ENCODE data around the gene RUSC2.
"Not testable (repeated sequence)": the region's sequence is repeated elsewhere in the genome, so short reads cannot be mapped to it uniquely, and the experiment has no call there.

RUSC2 gene

DNA sequence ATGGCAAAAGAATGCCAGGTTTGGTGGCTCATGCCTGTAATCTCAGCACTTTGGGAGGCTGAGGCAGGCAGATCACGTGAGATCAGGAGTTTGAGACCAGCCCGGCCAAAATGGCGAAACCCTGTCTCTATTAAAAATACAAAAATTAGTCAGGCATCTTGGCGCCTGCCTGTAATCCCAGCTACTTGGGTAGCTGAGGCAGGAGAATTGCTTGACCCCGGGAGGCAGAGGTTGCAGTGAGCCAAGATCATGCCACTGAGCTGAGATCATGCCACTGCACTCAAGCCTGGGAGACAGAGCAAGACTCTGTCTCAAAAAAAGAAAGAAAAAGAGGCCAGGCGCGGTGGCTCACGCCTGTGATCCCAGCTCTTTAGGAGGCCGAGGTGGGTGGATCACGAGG lies 8.3 kb downstream of the RUSC2 start:
- not testable (repeated sequence) for DNase-seq

DNA sequence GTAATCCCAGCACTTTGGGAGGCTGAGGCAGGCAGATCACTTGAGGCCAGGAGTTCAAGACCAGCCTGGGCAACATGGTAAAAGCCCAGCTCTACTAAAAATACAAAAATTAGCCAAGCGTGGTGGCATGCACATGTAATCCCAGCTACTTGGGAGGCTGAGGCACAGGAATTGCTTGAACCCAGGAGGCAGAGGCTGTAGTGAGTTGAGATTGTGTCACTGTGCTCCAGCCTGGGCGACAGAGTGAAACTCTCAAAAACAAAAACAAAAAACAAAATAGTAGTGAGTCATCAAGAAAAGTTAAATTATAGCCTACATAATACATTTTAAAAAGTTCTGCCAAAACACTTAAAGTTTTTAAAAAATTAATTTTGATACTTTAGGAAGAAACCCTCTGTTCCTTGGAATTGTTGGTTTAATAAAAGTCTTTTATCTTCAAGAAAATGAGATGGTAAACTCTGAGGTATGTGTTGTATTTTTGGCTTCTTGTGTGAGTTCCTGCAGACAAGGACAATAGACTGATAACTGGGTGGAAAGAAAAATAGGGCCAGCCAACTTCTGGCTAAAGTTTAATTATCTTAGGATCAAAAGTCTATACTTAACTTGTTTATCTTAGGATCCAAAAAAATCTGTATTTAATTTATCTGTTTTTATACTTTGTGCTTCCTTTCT lies 9.3 kb downstream of the RUSC2 start:
- no peak for DNase-seq

DNA sequence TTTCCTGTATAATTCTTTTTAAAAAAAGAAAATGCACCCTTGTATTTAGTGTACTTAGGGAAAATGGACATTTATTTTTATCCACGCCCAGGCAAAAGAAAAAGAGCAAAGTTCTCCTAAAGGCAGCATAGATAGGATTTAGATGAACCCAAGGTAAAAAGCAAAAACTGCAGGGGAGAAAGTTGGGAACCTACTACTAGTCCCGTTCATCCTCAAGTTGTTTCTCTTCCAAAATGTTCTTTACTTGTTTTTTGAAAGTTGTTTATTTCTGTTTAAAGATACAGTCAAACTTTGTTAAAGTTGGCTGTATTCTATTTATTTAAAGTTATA lies 9.8 kb downstream of the RUSC2 start:
- no peak for DNase-seq

DNA sequence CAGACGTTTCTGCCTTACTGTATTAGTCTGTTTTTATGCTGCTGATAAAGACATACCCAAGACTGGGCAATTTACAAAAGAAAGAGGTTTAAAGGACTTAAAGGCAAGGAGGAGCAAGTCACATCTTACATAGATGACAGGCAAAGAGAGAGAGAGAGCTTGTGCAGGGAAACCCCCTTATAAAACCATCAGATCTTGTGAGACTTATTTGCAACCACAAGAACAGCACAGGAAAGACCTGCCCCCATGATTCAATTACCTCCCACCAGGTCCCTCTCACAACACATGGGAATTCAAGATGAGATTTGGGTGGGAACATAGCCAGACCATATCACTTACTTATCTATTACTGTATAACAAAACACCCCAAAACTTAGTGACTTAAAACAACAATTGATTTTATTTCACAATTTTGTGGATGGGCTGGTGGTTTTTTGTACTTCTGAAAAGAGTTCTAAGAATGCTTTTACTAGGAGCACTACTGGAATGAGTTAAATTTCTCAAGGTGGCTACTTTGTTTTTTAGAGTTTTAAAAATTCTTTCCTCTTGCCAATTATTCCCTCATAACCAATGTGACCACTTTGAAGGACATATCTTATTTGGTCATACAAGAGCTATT lies 10.3 kb downstream of the RUSC2 start:
- no peak for DNase-seq

DNA sequence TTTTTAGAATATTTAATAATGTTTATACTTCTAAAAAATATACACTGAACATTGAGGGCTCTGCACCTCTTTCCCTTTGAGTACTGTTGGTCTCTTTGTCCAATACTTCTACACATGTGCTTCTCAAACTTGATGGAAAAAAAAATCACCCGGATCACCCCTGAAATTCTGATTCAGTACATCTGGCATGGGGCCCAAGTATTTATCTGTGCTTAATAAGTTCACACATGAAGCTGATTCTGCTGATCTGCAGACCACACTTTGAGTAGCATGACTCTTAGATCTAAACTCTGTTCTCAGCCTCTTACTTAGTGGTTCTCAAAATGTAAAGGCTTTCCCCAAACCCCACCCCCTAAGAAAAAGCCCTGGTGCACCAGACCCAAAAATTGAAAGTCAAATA lies 12.0 kb downstream of the RUSC2 start:
- no peak for DNase-seq

DNA sequence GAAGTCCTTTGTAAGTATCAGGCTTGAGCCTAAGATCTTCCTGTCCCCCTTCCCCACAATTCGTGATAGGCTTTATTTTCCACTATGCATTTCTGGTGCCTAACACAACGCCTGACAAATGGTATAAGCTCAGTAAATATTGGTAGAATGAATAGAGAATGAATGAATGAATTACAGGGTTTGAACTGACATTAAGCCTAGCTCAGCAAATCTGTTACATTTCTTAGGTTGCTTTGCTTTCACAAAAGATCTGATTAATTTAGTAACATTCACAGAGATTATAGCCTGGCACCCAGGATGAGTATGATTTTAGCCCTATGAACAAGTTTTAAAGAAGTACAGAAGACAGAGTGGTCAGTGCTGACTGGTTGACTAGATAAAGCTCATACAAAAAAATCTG lies 16.4 kb downstream of the RUSC2 start:
- no peak for DNase-seq

DNA sequence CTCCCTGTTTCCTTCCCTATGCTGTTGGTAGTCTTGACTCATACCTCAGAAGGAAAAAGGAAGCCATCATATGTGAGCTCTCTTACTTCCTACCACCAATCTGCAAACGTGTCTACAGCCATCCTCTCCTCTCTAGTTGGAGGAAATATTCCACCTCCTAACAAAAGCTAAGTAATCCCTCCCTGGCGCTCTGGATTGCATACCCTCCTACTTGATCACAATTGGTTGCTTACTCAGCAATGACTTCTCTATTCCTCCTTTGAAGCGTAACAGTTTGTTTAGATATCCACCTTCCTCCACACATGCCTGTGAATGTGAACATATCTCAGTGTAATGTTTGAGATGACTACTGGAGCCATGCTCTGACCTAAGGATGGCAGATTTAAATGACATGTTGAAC lies 18.2 kb downstream of the RUSC2 start:
- no peak for DNase-seq

DNA sequence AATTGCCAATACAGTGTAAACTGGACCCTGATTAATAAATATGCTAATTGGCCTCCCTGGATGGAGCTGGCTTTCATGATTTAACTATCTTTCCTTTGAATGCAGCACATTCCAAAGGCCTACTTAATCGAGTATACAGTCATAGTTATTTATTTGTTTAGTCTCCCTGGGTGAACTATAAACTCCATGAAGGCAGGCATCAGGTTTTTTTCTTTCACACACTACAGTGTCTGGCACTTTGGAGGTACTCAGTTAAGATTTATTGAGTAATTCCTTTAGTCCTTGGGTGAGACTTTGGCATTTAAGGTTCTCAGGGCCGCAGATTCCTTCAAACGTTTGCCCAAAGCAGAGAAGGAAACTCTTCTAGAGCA lies 20.5 kb downstream of the RUSC2 start:
- no peak for DNase-seq

DNA sequence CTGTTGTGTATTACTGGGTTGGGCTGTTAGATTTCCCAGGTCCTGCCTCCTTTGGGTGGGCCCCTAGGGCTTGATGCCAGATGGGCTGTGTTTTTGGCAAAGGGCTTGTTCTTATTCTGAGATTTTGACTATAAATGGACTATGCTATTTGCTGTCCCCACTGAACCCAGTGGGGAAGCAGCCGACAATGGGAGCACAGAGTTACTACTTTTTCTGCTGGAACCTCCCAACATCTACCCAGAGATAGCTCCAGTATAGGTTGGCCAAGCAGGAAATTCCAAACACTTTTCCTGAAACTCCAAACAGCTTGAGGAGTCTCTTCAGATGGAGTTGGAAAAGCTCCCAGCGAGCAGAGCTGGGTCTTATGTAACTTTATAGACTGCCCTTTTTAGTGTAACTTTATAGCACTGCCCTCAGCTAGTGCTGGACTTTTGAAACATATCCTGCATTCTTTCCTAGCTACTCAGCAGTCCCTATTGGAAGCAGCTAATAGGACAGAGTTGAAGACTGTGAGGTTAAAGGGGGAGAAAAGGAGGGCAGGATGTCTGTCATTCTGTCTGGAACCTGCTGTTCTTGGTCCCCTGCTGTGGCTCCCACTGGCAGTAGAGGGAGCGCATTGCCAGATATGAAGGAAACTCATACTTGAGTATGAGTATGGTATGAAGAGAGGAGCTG lies 21.0 kb downstream of the RUSC2 start:
- no peak for DNase-seq

DNA sequence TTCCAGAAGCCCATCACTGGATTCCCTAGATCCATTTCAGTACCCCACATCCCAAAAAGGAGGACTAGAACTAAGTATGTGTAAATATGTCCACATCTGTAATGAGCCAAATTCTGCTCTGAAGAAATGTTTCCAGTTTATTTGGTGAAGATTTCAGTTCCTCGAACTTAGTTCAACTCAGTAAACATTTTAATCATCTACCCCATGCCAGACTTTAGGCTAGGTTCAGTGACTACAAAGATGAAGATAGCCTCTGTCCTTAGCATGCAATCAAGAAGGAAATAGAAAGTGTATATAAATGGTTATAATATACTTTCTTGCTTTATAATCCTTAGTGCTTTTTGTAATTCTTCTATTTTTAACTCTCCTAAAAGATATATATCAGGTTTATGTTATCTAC lies 21.5 kb downstream of the RUSC2 start:
- DNase-seq: no peak

DNA sequence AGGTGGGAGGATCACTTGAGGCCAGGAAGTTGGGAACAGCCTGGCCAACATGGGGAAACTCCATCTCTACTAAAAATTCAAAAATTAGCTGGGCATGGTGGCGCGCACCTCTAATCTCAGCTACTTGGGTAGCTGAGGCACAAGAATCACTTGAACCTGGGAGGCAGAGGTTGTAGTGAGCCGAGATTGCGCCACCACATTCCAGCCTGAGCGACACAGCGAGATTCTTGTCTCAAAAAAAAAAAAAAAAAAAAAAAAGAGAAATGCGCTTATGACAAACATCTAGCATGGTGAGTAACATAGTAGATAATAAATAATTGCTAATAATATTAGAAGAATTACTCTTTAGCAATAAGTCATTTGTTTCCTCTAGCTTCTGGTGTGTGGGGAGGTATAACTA lies 25.9 kb downstream of the RUSC2 start:
- DNase-seq: no peak

DNA sequence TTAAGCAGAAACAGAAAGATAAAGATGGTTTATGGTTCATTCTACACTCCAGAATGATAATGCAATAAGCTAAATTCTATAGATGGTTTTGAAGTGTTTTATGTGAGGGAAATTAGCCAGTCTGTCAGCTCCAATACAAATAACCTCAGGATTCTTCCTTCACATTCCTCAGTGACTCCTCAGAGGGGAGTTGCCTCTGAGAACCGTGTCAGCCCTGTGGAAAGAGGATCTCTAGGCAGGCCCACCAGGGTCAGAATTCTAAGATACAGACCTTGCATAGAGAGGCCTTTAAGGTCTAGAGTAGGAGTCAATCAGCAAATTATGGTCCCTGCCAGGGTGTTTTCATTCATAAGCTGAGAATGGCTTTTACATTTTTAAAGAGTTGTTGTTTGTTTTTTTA lies 26.6 kb downstream of the RUSC2 start:
- no peak for DNase-seq

DNA sequence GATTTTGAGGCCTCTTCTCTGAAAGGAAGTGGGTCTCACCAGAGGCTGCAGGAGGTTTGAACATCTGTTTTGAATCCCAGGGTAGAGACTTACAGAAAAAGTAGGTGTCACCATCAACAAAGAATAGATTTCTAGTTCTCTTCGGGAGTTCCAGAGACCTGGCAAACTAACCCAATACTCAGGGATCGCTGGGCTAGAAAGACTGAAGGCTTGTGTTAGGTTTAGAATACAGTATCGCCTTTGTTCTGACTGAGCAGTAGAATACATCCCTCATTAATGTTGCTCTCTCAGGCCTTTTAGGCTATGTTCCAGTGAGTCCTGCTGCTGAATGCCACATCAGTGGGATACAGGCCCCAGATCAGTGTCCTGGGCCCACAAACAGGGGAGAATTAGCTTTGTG lies 27.2 kb downstream of the RUSC2 start:
- DNase-seq: no peak

DNA sequence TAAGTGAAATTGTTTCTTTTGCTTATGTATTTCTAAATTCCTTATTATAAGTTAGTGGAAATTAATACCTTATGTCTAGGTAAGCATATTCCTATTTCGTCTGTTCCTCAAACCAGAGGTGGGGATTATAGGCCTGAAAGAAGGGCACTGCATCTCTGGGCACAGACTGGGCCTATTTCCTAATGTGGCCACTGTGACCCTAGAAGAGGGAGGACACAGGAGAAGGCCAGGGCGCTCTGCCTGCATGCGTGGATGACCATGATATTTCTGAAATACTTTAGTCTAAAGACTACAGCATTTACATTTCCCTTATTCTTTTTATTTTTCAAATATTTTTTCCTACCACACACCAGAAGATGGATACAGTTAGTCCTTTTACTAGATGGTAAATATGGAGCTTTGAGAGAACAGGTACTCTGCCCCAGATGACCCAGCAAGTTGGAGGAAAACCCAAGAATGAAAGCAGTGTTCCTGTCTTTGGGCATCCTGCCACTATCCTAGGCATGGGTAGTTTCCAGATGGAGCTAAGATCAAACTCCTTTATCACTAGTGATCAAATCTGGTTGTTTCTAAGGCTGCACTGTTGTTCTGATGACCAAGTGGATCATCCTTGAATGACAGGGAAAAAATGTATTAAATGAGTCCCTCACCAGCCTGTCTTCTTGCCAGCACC lies 27.8 kb downstream of the RUSC2 start:
- no peak for DNase-seq

DNA sequence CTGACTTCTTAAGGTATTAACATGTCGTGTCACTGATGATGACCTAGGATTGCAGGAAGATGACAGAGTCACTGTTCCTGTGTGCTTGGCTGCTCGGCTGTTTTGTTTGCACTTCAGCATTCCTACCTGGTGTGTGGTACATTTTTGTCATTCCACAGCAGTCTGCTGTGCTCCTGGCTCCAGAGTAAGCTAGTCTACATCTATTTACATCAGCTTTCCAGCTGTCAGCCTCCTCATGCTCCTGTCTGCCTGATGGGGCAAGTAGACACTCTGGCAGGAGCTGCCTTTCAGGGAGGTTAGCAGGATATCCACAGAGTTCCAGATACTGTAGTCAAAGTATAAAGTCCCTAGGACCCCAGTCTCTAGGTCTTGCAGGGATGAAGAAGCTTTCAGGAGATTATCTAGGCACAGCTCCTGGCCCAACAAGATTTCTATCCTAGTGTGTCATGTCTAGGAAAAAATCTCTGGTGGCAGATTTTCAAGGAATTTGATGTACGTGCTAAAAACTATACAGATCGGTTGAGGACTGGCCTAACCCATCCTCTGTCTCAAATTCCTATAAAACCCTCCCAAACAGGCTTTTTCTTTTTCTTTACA lies 28.4 kb downstream of the RUSC2 start:
- no peak for DNase-seq

DNA sequence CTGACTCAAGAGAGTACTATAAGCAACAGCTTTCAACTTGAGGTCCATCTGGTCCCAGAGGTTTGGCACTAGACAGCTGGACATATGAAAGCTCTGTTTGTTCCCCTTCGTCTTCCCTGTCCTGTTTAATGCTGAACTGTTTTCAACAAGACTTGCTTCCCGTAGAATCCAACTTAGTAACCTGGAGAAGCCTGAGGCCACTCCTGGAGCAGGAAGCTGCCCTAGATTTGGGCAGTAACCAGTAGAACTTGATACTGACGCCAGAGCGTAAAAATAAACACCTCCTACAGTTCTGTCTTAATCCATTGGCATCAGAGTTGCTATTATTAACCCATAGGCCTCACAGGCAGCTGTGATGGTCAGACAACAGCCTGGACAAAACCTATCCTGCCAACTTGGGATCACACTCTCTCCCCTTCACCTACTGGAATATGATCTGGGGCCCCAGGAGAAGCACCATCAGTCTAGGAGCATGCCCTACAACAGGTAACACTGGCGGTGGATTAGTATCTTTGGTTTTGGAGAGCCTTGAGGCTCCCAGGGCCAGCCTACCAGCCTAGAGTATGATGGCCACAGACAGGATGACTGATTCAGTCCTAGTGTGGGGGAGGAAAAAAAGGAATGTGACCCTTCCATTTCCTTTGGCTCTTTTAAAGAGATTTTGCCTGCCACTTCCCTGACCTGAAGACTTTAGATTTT lies 29.2 kb downstream of the RUSC2 start:
- no peak for DNase-seq

DNA sequence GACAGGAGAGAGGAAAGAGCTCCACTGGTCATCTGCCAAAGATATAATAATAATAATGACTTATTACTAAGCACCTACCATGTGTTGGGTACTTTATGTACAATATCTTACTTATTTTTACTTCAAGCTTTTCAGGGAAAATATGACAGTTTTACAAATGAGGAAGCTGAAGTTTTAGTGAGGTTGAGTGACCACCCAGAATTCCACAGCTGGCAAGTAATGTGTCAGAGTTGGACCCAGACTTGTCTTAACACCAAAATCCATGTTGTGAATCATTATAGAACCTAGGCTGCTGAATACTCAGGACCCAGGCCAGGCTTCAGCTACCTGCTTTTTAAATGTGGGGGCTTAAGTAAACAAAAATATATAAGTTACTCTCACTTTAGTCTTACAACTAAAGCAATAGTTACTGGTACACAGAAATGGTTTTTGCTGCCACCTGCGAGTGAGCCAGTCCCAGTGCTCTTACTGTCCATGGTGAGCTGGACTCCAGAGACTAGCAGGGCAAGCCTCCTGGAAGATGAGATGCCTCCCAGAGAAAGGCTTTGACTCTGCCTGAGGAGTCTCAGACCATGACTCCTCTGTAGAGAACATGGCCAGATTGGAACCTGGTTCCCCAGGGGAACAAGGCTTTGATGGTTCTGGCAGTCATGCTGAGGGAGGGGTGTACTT lies 29.9 kb downstream of the RUSC2 start:
- no peak for DNase-seq

DNA sequence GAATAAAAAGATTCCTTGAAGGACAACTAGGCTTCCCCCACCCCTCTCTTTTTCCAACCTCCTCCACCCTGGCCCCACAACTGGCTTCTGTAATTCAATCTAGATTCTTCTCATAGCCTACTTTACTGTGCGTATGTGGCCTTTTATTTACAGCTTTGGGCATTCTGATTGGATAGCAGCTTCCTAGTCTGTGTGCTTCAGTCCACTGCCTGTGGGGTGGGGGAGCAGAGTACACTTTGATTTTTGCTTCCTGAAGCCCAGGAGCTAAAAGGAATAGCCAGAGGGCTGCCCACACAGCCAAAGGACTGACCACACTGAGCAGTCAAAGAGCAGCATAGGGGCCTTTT lies 30.4 kb downstream of the RUSC2 start:
- no peak for DNase-seq

DNA sequence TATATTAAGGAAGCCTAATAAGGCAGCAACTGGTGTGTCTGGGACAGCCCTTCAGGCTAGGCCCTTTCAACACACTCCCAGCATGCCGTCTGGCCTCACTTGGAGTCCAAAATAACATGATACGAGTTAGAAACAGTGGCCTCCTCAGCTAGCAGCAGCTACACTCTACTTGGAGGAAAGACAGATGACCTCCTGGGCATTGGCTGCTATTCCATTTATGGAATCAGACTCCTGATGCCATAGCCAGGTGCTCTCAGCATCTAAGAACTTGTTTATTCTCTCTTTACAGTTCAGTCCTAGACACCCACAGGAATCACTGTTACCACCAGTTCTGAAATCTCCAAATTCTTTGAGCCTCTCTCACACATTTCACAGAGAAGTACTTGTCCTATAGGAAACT lies 31.8 kb downstream of the RUSC2 start:
- no peak for DNase-seq

DNA sequence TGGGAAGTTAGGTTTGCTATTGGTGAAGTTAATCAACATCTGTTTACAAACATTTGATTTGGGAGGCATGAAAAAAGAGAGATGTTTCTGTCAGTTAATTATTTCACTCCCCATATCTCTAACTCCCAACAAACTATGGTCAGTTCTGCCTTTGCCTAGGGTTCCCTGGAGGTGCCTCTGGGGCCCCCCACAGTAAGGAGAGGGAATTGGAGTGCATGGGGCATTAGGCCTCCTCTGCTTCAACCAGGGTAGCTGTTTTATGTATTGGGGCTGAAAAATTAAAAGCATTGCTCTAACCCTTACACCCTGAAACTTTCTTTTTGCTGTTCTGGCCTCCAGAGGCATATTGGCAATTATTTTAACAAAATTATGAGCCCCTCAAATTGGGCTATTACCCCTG lies 32.3 kb downstream of the RUSC2 start:
- no peak for DNase-seq

DNA sequence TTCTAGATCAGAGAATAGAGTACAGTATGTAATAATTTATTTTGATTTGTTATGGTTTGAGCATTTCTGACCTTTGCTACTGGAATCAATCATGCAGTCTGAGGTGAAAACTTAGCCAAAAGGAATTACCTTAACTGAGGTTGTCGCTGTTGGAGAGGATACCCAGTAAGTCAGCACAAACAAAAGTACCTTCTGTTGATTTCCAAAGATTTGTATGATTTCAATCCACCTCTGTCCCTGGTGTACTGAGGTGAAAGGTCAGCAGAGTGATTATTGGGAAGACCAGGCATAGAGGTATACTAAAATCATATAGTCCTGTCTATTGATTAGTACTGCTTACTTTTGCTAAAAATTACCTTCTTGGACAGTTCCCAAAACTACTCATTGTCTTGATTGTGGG lies 32.8 kb downstream of the RUSC2 start:
- DNase-seq: no peak

DNA sequence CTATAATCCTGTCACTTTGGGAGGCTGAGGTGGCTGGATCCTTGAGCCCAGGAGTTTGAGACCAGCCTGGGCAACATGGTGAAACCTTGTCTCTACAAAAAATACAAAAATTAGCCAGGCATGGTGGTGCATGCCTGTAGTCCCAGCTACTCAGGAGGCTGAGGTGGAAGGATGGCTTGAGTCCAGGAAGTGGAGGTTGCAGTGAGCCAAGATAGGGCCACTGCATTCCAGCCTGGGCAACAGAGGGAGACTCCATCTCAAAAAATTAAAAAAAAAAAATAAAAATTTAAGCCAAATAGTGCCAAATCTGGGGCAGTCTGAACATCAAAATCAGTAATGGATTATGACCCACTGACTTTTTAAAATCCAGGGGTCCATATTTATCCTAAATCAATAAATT lies 33.6 kb downstream of the RUSC2 start:
- not testable (repeated sequence) for DNase-seq
